HG02938 (cell line): Measurements from ENCODE around the gene CLASP1.
"Not testable (repeated sequence)": the region's sequence is repeated elsewhere in the genome, so short reads cannot be mapped to it uniquely, and the experiment has no call there.

ENCODE experiments used
- ATAC-seq: cut with Tn5 transposase; IDR thresholded peaks from one replicate; pipeline ENCODE4 v1.9.1; 2021; ENCODE audit warnings: mild to moderate bottlenecking, moderate library complexity; ENCODE audit not compliant: unreplicated experiment

Gene CLASP1

DNA sequence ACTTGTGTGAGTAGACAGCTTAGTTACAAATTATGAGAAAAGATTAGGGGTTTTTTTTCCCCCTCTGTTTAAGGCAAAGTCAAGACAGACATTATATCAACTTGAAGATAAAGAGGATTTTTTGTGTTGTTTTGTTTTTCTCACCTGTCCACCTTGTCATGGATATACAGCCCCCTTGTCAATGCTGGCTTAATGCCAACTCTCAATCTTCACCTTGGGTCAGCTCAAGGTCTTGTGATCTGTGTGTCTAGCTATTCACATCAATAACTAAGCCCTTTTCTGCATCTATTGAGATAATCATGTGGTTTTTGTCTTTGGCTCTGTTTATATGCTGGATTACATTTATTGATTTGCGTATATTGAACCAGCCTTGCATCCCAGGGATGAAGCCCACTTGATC, 211.0 kb downstream of the CLASP1 start:
- ATAC-seq: not testable (repeated sequence)

DNA sequence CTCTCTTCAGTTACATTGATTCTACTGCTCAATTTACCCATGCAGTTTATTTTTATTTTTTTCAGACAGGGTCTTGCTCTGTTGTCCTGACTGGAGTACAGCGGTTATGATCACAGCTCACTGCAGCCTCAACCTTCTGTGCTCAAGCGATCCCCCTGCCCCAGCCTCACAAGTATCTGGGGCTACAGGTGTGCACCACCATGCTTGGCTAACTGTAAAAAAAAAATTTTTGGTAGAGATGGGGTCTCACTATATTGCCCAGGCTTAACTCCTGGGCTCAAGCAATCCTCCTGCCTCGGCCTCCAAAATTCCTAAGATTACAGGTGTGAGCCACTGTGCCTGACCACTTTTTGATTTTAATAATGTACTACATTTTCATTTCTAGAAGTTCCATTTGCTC, 212.3 kb downstream of the CLASP1 start:
- no peak for ATAC-seq

DNA sequence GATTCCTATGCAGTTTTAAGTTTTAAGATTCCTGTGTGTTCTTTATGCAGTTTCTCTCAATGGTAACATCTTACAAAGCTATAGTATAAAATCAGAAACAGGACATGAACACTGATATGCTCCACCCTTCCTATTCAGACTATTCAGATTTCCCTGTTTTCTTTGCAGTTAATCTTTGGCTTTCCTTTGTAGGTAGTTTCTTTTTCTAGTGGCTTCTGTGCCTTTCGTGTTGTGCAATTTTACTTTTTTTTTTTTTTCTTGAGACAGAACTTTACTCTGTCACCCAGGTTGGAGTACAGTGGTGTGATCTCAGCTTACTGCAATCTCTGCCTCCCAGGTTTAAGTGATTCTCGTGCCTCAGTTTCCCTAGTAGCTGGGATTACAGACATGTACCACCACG, 213.5 kb downstream of the CLASP1 start:
- no peak for ATAC-seq

DNA sequence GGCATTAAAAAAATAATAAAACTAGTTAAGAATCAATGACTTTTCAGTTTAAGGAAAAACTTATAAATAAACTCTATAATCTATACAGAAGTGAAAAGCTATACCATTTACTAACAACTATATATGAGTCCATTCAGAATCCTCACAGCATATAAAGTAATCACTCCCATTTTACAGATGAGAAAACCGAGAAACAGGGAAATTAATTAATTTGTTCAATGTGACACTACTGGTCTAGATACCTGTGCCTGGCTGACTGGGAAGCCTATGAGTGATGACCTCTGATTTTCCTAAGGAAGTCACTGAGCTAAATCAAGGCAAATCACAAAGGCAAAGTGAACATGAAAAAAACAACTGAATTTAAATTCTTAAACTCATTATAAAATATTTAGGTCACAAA, 218.0 kb downstream of the CLASP1 start:
- no peak for ATAC-seq

DNA sequence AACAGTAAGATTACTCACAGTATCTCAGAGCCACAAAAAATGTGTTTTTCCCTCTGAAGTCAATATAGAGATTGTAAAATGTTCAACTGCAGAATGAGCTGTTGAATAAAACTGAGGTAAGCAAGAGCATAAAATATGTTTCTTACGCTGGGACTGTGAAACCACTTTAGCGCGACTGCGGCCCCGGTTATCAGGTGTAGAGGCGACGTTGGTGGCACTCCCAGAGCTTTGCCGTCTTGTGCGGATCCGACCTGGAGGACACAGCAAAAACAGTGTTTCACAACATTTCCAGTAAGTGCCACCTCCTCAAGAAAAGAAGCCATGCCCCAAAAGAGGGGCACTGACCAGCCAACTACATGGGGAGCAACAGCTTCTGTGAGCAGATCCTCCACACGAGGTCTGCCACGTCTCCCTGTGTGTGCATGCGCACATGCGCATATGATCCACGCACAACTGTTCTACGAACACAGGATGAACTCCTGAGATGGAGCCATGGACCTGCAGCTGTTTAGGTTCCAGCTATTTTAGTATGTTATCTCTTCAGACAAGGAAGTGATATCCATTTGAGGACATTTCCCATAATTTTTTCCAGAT, 219.2 kb downstream of the CLASP1 start:
- no peak for ATAC-seq

DNA sequence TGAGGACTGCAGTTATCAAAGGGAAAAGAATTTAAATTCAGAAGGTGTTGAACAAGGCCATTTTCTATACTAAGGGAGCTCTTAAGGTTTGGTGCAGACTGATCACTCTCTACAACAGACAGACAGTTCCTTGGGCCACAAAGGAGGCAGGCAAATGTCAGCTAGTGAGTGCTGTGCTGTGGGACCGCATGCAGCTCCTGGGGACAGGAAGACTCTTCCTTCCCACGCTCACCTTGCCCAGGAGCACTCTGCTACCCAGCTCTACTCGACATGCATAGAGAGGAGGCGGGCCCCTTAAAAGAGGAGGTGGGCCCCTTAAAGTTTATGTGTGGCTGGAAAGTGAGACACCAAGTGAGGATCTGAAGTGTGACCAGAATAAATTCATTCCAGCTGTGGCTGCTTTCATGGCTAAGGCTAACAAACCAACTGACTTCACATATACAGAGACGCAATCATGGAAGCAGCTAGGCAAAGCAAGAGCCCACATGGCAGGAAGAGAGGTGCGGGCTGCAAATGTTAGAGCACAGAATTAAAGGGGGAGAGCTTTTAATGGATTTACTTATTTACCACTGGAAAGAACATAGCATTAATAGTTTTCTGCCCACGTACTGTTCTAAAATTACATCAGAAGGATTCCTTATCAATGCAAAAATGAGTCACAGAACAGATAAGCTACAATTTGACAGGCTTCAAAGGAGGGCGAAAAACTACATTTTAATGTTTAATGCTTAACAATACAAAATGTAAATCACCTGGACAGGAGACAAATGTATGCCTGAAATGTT, 220.0 kb downstream of the CLASP1 start:
- ATAC-seq: no peak

DNA sequence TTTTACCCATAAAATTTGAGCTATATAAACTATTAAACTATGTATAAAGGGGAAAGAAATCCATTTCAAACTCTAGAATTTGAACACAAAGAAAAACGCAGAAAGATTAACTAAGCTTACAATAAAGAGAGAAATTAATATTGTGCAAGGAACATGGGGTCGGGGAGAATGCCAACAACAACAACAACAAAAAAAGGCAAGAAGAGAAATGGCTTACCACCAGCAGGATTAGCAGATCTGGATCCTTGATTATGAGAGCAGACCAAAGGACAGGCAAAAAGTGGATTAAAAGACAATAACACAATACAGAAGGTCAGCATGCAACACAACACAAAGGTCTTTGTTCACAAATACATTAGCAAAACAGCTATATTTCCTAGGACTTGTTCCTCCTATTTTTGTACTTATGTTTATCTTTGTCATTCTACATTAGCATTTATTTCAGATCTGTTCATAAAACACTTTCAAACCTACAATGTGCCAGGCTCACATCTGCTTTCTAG, 222.0 kb downstream of the CLASP1 start:
- ATAC-seq: no peak

DNA sequence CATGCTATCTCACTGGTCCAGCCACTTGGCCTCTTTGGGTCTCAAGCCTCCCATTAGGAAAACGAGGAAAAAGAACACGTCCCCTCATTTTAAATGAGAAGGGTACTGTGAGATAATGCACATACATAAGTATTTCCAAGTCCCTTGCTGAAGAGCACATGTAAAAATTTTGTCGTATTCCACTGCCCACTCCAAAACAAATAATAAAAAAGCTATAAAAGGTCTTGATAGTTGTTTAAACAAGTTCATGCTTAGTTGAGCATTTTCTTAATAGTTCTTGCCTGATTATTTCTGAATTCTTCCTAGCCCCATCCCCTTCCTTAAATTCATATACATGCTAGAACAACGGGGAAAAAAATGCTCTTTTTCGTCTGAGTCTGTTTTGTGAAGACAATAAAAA, 228.8 kb downstream of the CLASP1 start:
- ATAC-seq: no peak

DNA sequence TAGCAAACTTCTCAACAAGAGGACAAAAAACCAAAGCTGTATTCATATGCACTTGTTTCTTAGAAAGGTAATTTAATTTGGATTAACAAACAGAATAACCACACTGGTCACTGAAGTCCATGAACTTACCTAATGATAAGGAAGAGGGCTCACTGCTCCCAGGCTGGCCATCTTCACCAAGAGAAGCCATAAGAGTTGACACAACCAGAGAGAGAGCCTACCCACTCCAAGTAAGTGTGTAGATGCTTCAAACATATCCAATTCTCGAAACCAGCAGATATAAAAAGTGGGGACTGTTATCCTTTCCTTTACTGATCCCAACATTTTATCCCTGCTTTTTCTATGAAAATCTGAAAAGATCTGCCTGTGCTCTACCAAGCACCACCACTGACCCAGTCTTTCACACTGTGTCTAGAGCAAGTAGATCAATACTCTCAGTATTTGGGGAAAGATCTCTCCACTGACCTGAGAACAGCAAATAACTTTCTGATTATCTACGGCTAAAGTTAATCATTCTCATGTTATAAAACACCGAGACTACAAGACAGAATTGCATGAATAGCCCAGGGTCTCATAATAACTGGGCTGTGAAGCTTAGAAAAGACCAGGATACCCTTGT, 230.1 kb downstream of the CLASP1 start:
- ATAC-seq: no peak

DNA sequence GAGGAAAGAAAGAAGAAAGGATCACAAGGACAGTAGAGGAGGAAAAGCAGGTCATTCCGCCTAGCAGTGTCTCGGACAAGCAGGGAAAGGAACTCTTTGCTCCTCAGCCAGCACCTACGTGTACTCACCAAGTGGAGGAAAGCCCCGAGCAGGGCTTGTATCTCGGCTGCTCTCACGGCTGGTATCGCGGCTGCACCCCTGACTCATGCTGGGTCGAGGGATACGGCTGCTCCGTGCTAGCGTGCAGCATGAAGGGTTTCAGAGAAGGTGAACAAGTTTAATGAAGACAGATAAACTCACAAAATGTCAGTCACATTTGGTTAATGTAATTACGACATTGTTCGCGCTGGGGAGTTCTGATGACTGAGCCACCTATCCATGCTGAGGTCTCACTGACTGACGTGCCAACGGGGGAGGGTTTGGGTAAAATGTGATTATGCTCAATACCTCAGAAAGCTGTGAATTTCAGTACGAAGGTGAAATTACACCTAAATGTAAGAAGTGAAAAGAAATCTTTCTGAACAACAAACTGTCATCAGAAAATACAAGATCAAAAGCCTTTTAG, 230.7 kb downstream of the CLASP1 start:
- ATAC-seq: no peak

DNA sequence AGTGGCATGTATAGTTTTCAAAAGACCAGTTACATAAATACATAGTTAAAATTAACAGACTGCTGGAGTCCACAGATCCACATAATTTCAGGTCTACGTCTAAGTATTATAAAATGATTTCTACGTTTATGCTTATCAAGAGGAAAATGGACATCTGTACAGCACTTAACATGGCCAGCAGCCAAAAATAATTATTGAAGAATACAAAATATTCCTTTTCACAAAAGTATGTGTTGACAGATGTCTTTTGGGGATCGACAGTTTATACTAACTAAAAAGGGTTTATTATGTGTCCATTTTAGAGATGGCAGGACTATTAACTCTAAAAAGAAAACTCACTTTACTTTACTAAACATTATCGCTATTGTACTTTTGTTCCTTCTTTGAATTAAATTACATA, 231.4 kb downstream of the CLASP1 start:
- ATAC-seq: no peak

DNA sequence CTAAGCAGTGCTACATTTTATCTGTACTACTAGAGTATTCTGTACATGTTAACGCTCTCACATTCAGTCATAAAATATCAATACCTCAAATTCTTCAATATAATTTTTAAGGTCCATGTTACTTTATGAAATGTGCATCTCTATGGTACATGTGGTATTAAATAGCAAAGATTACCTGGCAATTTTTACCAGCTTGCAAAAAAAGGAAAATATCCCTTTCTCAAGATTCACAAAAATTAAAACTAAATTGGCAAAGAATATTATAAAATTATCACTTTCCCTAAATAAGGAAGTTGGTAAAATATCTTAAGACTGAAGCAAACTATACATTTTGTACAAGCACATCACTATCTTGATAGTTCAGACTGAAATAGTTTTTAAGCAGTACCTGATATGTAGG, 233.5 kb downstream of the CLASP1 start:
- no peak for ATAC-seq

DNA sequence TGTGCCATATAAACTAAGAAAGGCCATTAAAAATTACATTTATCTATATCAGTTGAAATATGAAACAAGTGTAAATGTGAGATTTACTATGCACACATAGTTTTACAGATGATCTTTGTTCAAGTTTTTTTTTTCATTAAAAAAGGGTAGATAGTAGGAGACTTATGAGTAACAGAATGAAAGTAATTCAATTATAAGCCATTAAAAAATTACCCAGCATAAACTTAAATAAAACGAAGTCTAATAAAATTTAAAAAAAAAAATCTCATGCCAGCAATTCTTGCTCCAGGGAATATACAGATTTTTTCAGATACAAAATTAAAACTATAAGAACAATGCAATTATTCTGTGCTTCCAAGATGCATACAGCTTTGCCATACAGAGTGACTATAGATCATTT, 236.9 kb downstream of the CLASP1 start:
- ATAC-seq: no peak

DNA sequence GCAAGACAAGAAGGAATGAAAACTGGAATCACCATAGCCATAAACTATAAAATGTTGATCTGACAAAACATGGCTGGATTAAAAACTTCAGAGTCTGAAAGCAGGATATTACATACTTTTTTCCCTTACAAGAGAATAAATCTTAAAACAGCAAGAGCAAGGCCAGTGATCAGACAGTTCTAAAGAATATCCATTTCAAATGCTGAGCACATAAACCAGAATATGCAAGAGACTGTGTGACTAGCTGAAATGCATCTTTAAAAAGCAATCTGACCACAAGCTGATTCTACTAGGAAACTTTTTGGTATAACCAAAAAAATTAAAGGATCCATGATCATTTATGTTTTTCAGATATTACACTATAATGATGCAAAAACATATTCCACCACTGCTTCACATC, 239.3 kb downstream of the CLASP1 start:
- no peak for ATAC-seq

DNA sequence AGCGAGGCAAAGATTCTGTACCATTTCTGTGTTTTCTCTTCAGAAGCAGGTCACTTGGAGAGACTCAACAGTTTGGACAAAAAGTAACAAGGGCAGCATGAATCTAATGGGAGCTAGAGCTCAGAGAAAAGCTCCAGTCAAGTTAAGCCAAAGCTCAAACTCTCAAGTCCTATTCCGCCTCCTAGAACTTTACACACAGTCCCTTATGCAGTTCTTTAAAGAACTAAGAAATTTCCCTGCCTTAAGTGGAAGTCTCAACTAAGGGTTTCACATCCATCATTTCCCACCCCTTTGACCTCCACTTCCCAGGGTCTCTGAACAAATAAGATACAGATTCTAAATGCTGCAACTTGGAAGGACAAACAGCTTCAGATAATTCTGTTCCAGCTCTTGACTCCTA, 239.9 kb downstream of the CLASP1 start:
- no peak for ATAC-seq

DNA sequence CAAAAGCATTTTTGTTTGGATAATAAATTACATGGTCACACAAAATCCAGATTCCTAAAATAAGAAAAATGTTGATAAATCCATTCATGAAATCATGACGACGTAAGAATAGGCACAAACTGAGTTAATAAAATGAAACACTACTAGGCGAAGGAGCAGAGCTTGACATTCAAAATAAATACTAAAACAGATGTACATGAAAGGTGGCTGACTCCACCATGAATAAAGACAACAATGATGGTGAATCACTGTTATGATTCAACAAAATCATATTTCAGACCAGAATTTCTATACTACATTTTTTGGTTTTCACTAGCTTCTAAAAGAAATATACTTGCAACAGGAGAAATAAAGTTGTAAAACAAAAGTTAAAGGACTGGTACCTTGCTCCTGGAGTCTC, 240.6 kb downstream of the CLASP1 start:
- no peak for ATAC-seq

DNA sequence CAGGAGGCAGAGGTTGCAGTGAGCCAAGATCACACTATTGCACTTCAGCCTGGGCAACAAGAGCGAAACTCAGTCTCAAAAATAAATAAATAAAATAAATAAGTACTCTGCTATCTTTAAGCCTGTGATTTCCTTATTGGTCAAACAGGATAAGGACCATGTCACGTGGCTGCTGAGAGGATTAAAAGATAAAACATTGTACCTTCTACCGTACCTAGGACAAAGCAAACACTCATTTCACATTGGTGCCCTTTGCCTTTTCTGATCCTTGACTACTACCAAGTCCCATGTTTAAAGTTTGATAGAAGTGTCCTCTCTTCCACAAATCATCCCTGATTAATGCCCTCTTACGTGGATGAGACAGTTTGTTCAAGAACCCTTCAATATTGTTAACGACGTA, 244.0 kb downstream of the CLASP1 start:
- no peak for ATAC-seq

DNA sequence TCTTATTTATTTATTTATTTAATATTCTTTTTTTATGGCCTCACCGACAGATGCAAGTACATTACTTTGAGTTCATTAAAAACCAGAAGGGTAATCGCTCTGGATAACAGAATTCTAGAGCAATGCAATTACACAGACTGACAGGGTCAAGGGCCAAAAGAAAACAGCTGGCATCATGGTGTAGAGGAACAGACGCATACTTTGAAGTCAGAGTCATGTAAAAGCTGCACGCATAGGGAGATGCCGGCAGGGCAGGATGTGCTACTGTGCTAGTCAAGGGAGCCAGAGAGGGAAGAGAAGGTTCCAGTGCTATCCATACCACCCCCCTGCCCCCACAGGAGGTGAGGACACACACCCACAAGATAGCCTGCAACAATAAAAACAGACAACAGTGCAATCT, 249.1 kb downstream of the CLASP1 start:
- no peak for ATAC-seq

DNA sequence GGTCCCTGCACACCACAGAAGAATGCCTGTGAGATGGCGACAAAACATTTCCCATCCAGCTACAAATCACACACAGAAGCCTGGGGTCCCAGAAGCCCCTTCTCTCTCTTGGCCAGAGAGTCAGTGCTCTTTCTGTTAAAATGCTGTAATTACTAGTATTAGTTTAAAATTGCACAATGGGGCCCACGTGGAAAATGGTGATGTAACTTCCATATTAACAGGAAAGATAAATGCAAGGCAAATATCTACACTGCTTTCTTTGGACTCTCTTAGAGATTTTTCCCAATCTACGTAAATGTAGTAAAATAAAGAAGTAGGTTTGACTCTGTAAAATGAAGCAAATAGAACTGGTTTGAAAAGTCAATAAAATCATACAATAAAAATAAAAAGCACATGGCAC, 250.4 kb downstream of the CLASP1 start:
- ATAC-seq: no peak

DNA sequence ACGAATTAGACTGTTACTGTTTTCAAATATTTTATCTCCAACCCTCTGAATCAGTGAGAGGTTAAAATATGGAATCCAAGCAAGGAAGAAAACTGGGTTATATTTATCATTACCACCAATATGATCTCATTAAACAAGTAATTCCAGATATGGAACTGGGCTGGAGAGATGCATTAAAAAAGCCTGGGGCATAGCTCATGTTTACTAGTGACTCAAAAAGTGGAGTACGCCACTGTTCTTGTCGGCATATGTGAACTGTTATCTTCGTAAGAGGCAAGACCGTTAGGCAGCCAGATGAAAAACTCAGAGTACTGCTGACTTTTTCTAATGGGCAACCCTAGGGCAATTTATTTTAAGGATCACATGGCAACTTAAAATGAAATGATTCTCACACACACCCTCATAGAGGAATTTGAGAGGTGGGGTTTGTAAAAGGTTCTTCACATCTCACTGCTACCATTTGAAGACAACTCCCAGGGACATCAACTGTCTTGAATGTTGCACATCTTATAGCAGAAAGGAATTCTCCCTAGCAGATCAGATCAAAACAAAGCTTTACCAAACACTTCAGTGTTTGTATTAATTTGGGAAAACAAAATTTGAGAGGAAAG, 259.1 kb downstream of the CLASP1 start:
- ATAC-seq: no peak

DNA sequence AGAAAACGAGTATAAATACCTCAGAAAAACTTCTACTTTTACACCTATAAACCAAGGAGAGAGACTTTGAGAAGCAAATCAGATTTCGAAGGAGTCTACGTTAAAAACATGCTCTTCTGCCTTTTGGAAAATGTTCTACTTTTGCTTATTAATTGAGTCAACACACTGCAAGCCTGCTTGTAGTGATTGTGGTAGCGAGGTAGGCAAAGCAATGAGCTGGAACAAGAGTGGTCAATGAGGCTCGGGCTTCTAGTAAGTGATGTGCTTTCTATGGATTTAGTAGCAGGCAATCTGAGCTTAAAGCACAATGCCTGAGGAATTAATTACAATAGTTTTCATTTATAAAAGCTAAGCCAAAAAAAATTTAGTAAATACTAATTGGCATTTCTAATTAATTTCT, 260.9 kb downstream of the CLASP1 start:
- no peak for ATAC-seq
